K562 (cell line): Measurements from ENCODE around the gene EXOC3L2. TPM values are rescaled to one million over a fixed set of nuclear protein-coding genes. Genes with fewer than 3 reads are reported as not detected.
A peak's percentile ranks its signal among the peaks of the same experiment; 100 is the strongest.

Experiments used
- ATAC-seq: fragments of 200-7000 bp; cut with Tn5 transposase; 3 replicates; pipeline ENCODE4 v1.9.1; 2020; ENCODE audit warnings: moderate library complexity
- BruUV-seq: library from RNA; stranded (reverse); fragments of 400-500 nt; replicated peaks from 2 replicates; lab custom pipeline; 2021; lab: Mats Ljungman, UMichigan
- CTCF ChIA-PET: fragments of 300-600 bp; formaldehyde crosslinking; extraction: SDS; loops from one replicate; lab custom pipeline; 2021; ENCODE audit warnings: low intra/inter-chr PET ratio; lab: Yijun Ruan, JAX
- POLR2A ChIA-PET: fragments of 300-600, 350-650 bp; sonication (Branson Sonifier 250); formaldehyde crosslinking; extraction: SDS; loops from one replicate; lab custom pipeline; 2021; ENCODE audit warnings: antibody characterized with exemption, inconsistent platforms; lab: Yijun Ruan, JAX
- DNase-seq, 4 experiments: peaks; one replicate each; pipeline versions ENCODE4 v3.0.0 to v3.0.0-alpha.2; 2011 to 2018; ENCODE audit warnings: low spot score in 3 of 4, mixed read lengths in 3 of 4; ENCODE audit errors: extremely low read depth in 1 of 4
- FAIRE-seq: peaks from 2 replicates; lab custom pipeline; 2011; peaks lifted over from hg19 to GRCh38; lab: Jason Lieb, UNC
- H2AFZ ChIP-seq: 2 replicates; pipeline ENCODE4 v1.6.0; 2011; ENCODE audit warnings: low read depth, low read length, control low read depth, inconsistent platforms
- H3K27ac ChIP-seq: fragments of 200-600 bp; 3 replicates; pipeline ENCODE4 v1.8.0; 2011; ENCODE audit warnings: low read depth, mild to moderate bottlenecking, control low read depth, inconsistent platforms, low read length, moderate library complexity, mixed read lengths; ENCODE audit errors: extremely low read depth
- H3K27me3 ChIP-seq, 2 experiments: fragments of 300-600 bp in 1 of 2; 2 replicates in 1 of 2; 3 replicates in 1 of 2; pipeline versions ENCODE4 v1.6.0 to v1.8.0; 2011; ENCODE audit warnings: inconsistent platforms in 2 of 2, low read length in 2 of 2, mild to moderate bottlenecking in 1 of 2, mixed read lengths in 1 of 2, moderate library complexity in 1 of 2; ENCODE audit not compliant: control insufficient read depth in 2 of 2, insufficient read depth in 2 of 2
- H3K36me3 ChIP-seq: fragments of 300-600 bp; 3 replicates; pipeline ENCODE4 v1.8.0; 2011; ENCODE audit warnings: mild to moderate bottlenecking, low read length, inconsistent platforms; ENCODE audit not compliant: control insufficient read depth, insufficient read depth
- H3K4me1 ChIP-seq, 2 experiments: fragments of 200-600 bp in 1 of 2; replicated peaks in 1 of 2; 2 replicates in 1 of 2; 3 replicates in 1 of 2; pipeline versions ENCODE4 v1.5.1 to v1.8.0; 2011; ENCODE audit warnings: inconsistent platforms in 2 of 2, low read length in 2 of 2, mild to moderate bottlenecking in 1 of 2, mixed read lengths in 1 of 2, moderate library complexity in 1 of 2; ENCODE audit not compliant: control insufficient read depth in 2 of 2, insufficient read depth in 2 of 2
- H3K4me2 ChIP-seq: 2 replicates; pipeline ENCODE4 v1.6.1; 2011; ENCODE audit warnings: low read length, control low read depth, inconsistent platforms, mixed read lengths; ENCODE audit not compliant: insufficient read depth
- H3K4me3 ChIP-seq: fragments of 200-600 bp; sonication (generic), shearing (Covaris generic); 2 replicates; pipeline ENCODE4 v1.5.1; 2016; ENCODE audit warnings: control low read depth, inconsistent platforms
- H3K79me2 ChIP-seq: fragments of 200-600 bp; 3 replicates; pipeline ENCODE4 v1.8.0; 2011; ENCODE audit warnings: low read length, inconsistent platforms; ENCODE audit not compliant: control insufficient read depth, insufficient read depth
- H3K9ac ChIP-seq, 2 experiments: 2 replicates each; pipeline versions ENCODE4 v1.6.0 to v1.6.1; 2011; ENCODE audit warnings: low read depth in 2 of 2, low read length in 2 of 2, control low read depth in 1 of 2, inconsistent platforms in 1 of 2, mild to moderate bottlenecking in 1 of 2, mixed read lengths in 1 of 2; ENCODE audit not compliant: insufficient read depth in 1 of 2
- H3K9me1 ChIP-seq: one replicate; pipeline ENCODE4 v1.6.0; 2011; ENCODE audit warnings: inconsistent platforms, mild to moderate bottlenecking, low read length, moderate library complexity; ENCODE audit not compliant: control insufficient read depth, insufficient read depth
- H3K9me3 ChIP-seq: replicated peaks from 2 replicates; pipeline ENCODE4 v1.5.1; 2011; ENCODE audit warnings: low read depth, low read length, inconsistent platforms; ENCODE audit not compliant: control insufficient read depth, insufficient read depth
- H4K20me1 ChIP-seq: replicated peaks from 2 replicates; pipeline ENCODE4 v1.6.1; 2011; ENCODE audit warnings: low read length, inconsistent platforms, mixed read lengths; ENCODE audit not compliant: control insufficient read depth, insufficient read depth
- CHD4 ChIP-seq: fragments of 200-600 bp; sonication (generic); IDR thresholded peaks from 3 replicates; pipeline ENCODE4 v1.6.1; 2012; ENCODE audit warnings: low read depth, mild to moderate bottlenecking, mixed read lengths, low read length, inconsistent platforms; ENCODE audit not compliant: insufficient read depth, insufficient replicate concordance, poor library complexity, severe bottlenecking
- ZNF121 ChIP-seq: sonication (generic); formaldehyde crosslinking; conservative IDR thresholded peaks from 2 replicates; pipeline ENCODE4 v1.8.0; 2022; ENCODE audit warnings: missing genetic modification reagents
- ZNF165 ChIP-seq: fragments of 250-450 bp; sonication (Bioruptor Pico); IDR thresholded peaks from 2 replicates; pipeline ENCODE4 v1.4.0; 2020; ENCODE audit warnings: borderline replicate concordance
- WGBS: fragments of 100-300 bp; shearing (Covaris generic); methylation state at CpG from one replicate; pipeline ENCODE4 v1.1.6; 2016; ENCODE audit warnings: low coverage, mixed read lengths; ENCODE audit not compliant: insufficient coverage; ENCODE audit errors: missing lambda C conversion rate; 5-methylcytosine and 5-hydroxymethylcytosine counted together
- in situ Hi-C: fragments of 300-500 bp; cut with MboI; formaldehyde crosslinking; loops from 4 replicates; pipeline ENCODE4 v1.15.0; 2018; ENCODE audit warnings: inconsistent platforms, mixed read lengths
- intact Hi-C: fragments of 100-400 bp; cut with micrococcal nuclease; formaldehyde crosslinking; loops from 2 replicates; pipeline ENCODE4 v1.14.2; 2022
- polyA plus RNA-seq, 8 experiments: library from polyadenylated mRNA; depleted of rRNA in 4 of 8; stranded (reverse) in 5 of 8; unstranded in 3 of 8; fragments of >200 nt; fragmentation: Nextera tagmentation in 2 of 8; fragmentation: Illumina TruSeq in 1 of 8; extraction: Ambion mirVana in 2 of 8; extraction: Trizol in 1 of 8; gene quantifications; 2 replicates each; pipeline versions ENCODE4 v1.2.1 to v1.2.3, GENCODE V29; 2011 to 2014; ENCODE audit warnings: inconsistent platforms in 1 of 8, missing spikeins in 1 of 8
- total RNA-seq, 7 experiments: library from RNA; depleted of rRNA in 6 of 7; stranded (reverse); fragments of >200 nt in 6 of 7; fragmentation: Illumina TruSeq in 2 of 7; extraction: Trizol in 2 of 7; gene quantifications; 2 replicates each; pipeline versions ENCODE4 v1.2.1 to v1.2.3, GENCODE V29; 2011 to 2021; ENCODE audit warnings: low replicate concordance in 1 of 7
- TF ChIP-seq, protein P1 (sequence below): fragments of 450-650 bp; IDR thresholded peaks from 2 replicates; pipeline ENCODE4 v1.6.1; 2016; ENCODE audit warnings: missing biosample characterization, missing genetic modification characterization
- TF ChIP-seq, protein P2 (sequence below), 2 experiments: fragments of 200-800 bp in 1 of 2; sonication (Bioruptor generic) in 1 of 2; sonication (generic) in 1 of 2; formaldehyde crosslinking in 1 of 2; IDR thresholded peaks in 1 of 2; conservative IDR thresholded peaks in 1 of 2; 2 replicates each; pipeline versions ENCODE4 v1.5.0 to v1.6.1; 2016 to 2020; ENCODE audit warnings: missing compliant biosample characterization in 1 of 2, missing genetic modification characterization in 1 of 2, missing genetic modification reagents in 1 of 2
- TF ChIP-seq, protein P3 (sequence below): fragments of 250-450 bp; sonication (Bioruptor Pico); IDR thresholded peaks from 2 replicates; pipeline ENCODE4 v1.8.0; 2021; ENCODE audit warnings: moderate library complexity, mild to moderate bottlenecking, inconsistent platforms

The EXOC3L2 gene
- total and polyA plus RNA-seq, 9 of the 15 experiments (the other 6 are each of a cell fraction or from before 2014, with no cell fraction given) = 0.31 to 19.0 (median 2.4) TPM

DNA sequence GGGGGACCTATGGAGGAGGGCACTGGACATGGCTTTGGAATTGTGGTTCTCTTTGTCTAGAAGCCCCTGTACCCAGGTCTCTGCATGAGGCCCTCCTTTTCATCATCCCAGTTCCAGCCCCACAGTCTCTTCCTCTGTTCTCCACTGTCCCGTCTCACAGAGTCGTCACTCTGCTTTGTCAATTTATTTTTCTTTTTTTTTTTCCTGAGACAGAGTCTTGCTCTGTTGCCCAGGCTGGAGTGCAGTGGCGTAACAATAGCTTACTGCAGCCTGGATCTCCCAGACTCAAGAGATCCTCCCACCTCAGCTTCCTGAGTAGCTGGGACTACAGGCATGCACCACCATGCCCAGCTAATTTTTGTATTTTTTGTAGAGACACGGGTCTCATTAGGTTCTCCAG lies 619 bp upstream of the EXOC3L2 start:
- in situ Hi-C loops = no loop called here
- BruUV-seq = no TSS peak
- Histone ChIP-seq H3K79me2 (peaks cover 29% of the 10 kb centered on the region), H3K9ac (peak overlapping the region; percentile 29 to 90; a peak in 3 of 4 replicates), H3K27me3 (no peaks in the 10 kb centered on the region), H3K4me1 (peaks cover 45 to 66% of the 10 kb centered on the region in 2 experiments), H3K9me1 (no peaks in the 10 kb centered on the region), H3K27ac (peak overlapping the region; percentile 40; the same call in 1 of the 3 replicates), H3K4me2 (peak overlapping the region; percentile 76), H3K36me3 (no peaks in the 10 kb centered on the region), H2AFZ (peak overlapping the region; percentile 52), H3K4me3 (no peak overlapping the region)
- peak in 1 of 4 experiments; percentile 21 for DNase-seq
- ChIA-PET POLR2A (interaction anchor here (0.6 to 1.9 kb wide), 4 partner anchors 15 to 587 kb away, joined by 3 to 6 read pairs (median 4); partner anchors contain the start of genes BLOC1S3 and TRAPPC6A), CTCF (no interaction called here)
- no peak for ATAC-seq
- 36% methylated on average over 4 of the region's 4 CpGs for WGBS
- TF ChIP-seq, protein P1, sequence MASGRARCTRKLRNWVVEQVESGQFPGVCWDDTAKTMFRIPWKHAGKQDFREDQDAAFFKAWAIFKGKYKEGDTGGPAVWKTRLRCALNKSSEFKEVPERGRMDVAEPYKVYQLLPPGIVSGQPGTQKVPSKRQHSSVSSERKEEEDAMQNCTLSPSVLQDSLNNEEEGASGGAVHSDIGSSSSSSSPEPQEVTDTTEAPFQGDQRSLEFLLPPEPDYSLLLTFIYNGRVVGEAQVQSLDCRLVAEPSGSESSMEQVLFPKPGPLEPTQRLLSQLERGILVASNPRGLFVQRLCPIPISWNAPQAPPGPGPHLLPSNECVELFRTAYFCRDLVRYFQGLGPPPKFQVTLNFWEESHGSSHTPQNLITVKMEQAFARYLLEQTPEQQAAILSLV (tag) = no peak
- TF ChIP-seq CHD4 (peak; percentile 25), ZNF165 (CRISPR knock-in tag) (no peak), ZNF121 (peak; percentile 75)
- TF ChIP-seq, protein P2, sequence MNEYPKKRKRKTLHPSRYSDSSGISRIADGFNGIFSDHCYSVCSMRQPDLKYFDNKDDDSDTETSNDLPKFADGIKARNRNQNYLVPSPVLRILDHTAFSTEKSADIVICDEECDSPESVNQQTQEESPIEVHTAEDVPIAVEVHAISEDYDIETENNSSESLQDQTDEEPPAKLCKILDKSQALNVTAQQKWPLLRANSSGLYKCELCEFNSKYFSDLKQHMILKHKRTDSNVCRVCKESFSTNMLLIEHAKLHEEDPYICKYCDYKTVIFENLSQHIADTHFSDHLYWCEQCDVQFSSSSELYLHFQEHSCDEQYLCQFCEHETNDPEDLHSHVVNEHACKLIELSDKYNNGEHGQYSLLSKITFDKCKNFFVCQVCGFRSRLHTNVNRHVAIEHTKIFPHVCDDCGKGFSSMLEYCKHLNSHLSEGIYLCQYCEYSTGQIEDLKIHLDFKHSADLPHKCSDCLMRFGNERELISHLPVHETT (CRISPR knock-in tag; conservative IDR thresholded peaks at IDR 0.05 in 1 of 2, IDR thresholded peaks at IDR 0.05 in 1 of 2) = no peak
- TF ChIP-seq, protein P3, sequence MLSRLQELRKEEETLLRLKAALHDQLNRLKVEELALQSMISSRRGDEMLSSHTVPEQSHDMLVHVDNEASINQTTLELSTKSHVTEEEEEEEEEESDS (CRISPR knock-in tag) = no peak
- TF ChIP-seq, all 486 proteins: peak for 2
- no peaks in the 10 kb centered on the region for H3K9me3 ChIP-seq
- intact Hi-C loops = loop anchor here (10.0 kb wide), 1 partner anchor 231 kb away; no protein-coding TSS in a partner anchor
- H4K20me1 ChIP-seq = no peaks in the 10 kb centered on the region
- FAIRE-seq = no peak
